MG63 (cell line): ENCODE results near the gene NFE2L1. TPM values are rescaled to one million over a fixed set of nuclear protein-coding genes. Genes with fewer than 3 reads are reported as not detected.
"Not testable (repeated sequence)": the region's sequence is repeated elsewhere in the genome, so short reads cannot be mapped to it uniquely, and the experiment has no call there.

Experiments used
- DNase-seq: peaks from one replicate; pipeline ENCODE4 v3.0.0-alpha.2; 2020
- H3K27me3 ChIP-seq: fragments of 250-450 bp; sonication (Bioruptor Pico); 2 replicates; pipeline ENCODE4 v1.5.1; 2020; ENCODE audit warnings: mild to moderate bottlenecking, moderate library complexity
- H3K36me3 ChIP-seq: fragments of 250-450 bp; sonication (Bioruptor Pico); 2 replicates; pipeline ENCODE4 v1.5.1; 2020; ENCODE audit warnings: mild to moderate bottlenecking, moderate library complexity
- H3K4me3 ChIP-seq: fragments of 250-450 bp; sonication (Bioruptor Pico); 2 replicates; pipeline ENCODE4 v1.5.1; 2020; ENCODE audit warnings: mild to moderate bottlenecking, moderate library complexity
- H3K9me3 ChIP-seq: fragments of 250-450 bp; sonication (Bioruptor Pico); 2 replicates; pipeline ENCODE4 v1.5.1; 2020; ENCODE audit warnings: mild to moderate bottlenecking, moderate library complexity
- total RNA-seq: library from RNA; depleted of rRNA; stranded (reverse); fragments of >200 nt; shearing (Covaris generic); gene quantifications from 2 replicates; pipeline ENCODE4 v1.2.3, GENCODE V29; 2014; ENCODE audit warnings: low replicate concordance; rRNA removed

The NFE2L1 gene
- 33.6 and 47.7 TPM in 2 replicates for total RNA-seq

GRCh38 chr17:48047741-48048383 is at the start of gene NFE2L1:
Gene NFE2L1, plus strand, starts transcription at chr17:48048359. Its CDS starts 2,760 bp downstream, at chr17:48051119.
- peak within 1 kb of the TSS; percentile 84 for H3K4me3 ChIP-seq
- no peaks in the 10 kb centered on the region for H3K9me3 ChIP-seq
- H3K27me3 ChIP-seq = no peaks in the 10 kb centered on the region
- DNase-seq = peak; percentile 100
- H3K36me3 ChIP-seq = peaks cover 33% of the 10 kb centered on the region

- Histone ChIP-seq H3K36me3 (no peaks in the 10 kb centered on the region), H3K9me3 (no peaks in the 10 kb centered on the region), H3K27me3 (no peaks in the 10 kb centered on the region), H3K4me3 (no peak overlapping the region)
- peak; percentile 21 for DNase-seq
Observed at GRCh38 chr17:47999582-47999981, 48.6 kb upstream of the NFE2L1 start.

- Histone ChIP-seq H3K9me3 (no peaks in the 10 kb centered on the region), H3K36me3 (no peaks in the 10 kb centered on the region), H3K27me3 (no peaks in the 10 kb centered on the region), H3K4me3 (no peak overlapping the region)
- DNase-seq = no peak
Observed at GRCh38 chr17:48001197-48001596, 47.0 kb upstream of the NFE2L1 start.

- not testable (repeated sequence) for DNase-seq, H3K4me3 ChIP-seq, H3K27me3 ChIP-seq, H3K36me3 ChIP-seq, H3K9me3 ChIP-seq
Observed at GRCh38 chr17:48001657-48002056, 46.5 kb upstream of the NFE2L1 start.

- H3K4me3 ChIP-seq = no peak overlapping the region
- DNase-seq = peak; percentile 31
Observed at GRCh38 chr17:48002266-48002915, 45.8 kb upstream of the NFE2L1 start.

GRCh38 chr17:48002916-48003416 is 45.2 kb upstream of the NFE2L1 start:
- H3K36me3 ChIP-seq = no peaks in the 10 kb centered on the region
- DNase-seq = peak; percentile 12
- H3K4me3 ChIP-seq = no peak overlapping the region
- no peaks in the 10 kb centered on the region for H3K9me3 ChIP-seq
- H3K27me3 ChIP-seq = no peaks in the 10 kb centered on the region

More at GRCh38 chr17:48002266-48002915, 45.8 kb upstream of the NFE2L1 start:
- Histone ChIP-seq H3K36me3 (no peaks in the 10 kb centered on the region), H3K9me3 (no peaks in the 10 kb centered on the region), H3K27me3 (no peaks in the 10 kb centered on the region)

GRCh38 chr17:48003417-48004151 is 44.6 kb upstream of the NFE2L1 start:
- Histone ChIP-seq H3K9me3 (no peaks in the 10 kb centered on the region), H3K4me3 (no peak overlapping the region), H3K36me3 (no peaks in the 10 kb centered on the region), H3K27me3 (0 out of 2 replicates have a peak, but pooled peaks cover under 1% of the 10 kb centered on the region)
- DNase-seq = no peak

- no peak for DNase-seq
- H3K27me3 ChIP-seq = 0 out of 2 replicates have a peak, but pooled peaks cover 2% of the 10 kb centered on the region
- H3K4me3 ChIP-seq = no peak overlapping the region
- H3K36me3 ChIP-seq = no peaks in the 10 kb centered on the region
- no peaks in the 10 kb centered on the region for H3K9me3 ChIP-seq
Observed at GRCh38 chr17:48004983-48005382, 43.2 kb upstream of the NFE2L1 start.

- DNase-seq = no peak
- H3K27me3 ChIP-seq = 0 out of 2 replicates have a peak, but pooled peaks cover 2% of the 10 kb centered on the region
Observed at GRCh38 chr17:48006936-48007709, 41.0 kb upstream of the NFE2L1 start.

GRCh38 chr17:48010193-48010592 is 38.0 kb upstream of the NFE2L1 start:
- Histone ChIP-seq H3K36me3 (no peaks in the 10 kb centered on the region), H3K9me3 (no peaks in the 10 kb centered on the region), H3K27me3 (0 out of 2 replicates have a peak, but pooled peaks cover 2% of the 10 kb centered on the region), H3K4me3 (no peak overlapping the region)
- no peak for DNase-seq

More at GRCh38 chr17:48006936-48007709, 41.0 kb upstream of the NFE2L1 start:
- H3K9me3 ChIP-seq = no peaks in the 10 kb centered on the region
- H3K36me3 ChIP-seq = no peaks in the 10 kb centered on the region
- H3K4me3 ChIP-seq = no peak overlapping the region

- no peaks in the 10 kb centered on the region for H3K36me3 ChIP-seq
- DNase-seq = peak; percentile 44
- H3K4me3 ChIP-seq = no peak overlapping the region
- 0 out of 2 replicates have a peak, but pooled peaks cover 2% of the 10 kb centered on the region for H3K27me3 ChIP-seq
- no peaks in the 10 kb centered on the region for H3K9me3 ChIP-seq
Observed at GRCh38 chr17:48011405-48012150, 36.6 kb upstream of the NFE2L1 start.

GRCh38 chr17:48012151-48012520 is 36.0 kb upstream of the NFE2L1 start:
- Histone ChIP-seq H3K27me3 (0 out of 2 replicates have a peak, but pooled peaks cover 2% of the 10 kb centered on the region), H3K9me3 (no peaks in the 10 kb centered on the region), H3K4me3 (no peak overlapping the region), H3K36me3 (no peaks in the 10 kb centered on the region)
- DNase-seq = no peak

- H3K36me3 ChIP-seq = no peaks in the 10 kb centered on the region
- H3K9me3 ChIP-seq = no peaks in the 10 kb centered on the region
- H3K27me3 ChIP-seq = 0 out of 2 replicates have a peak, but pooled peaks cover 2% of the 10 kb centered on the region
- no peak for DNase-seq
- no peak overlapping the region for H3K4me3 ChIP-seq
Observed at GRCh38 chr17:48012654-48013053, 35.5 kb upstream of the NFE2L1 start.

GRCh38 chr17:48013876-48014594 is 34.1 kb upstream of the NFE2L1 start:
- no peak overlapping the region for H3K4me3 ChIP-seq
- DNase-seq = no peak
- H3K36me3 ChIP-seq = no peaks in the 10 kb centered on the region
- H3K27me3 ChIP-seq = no peaks in the 10 kb centered on the region
- H3K9me3 ChIP-seq = no peaks in the 10 kb centered on the region

- H3K9me3 ChIP-seq = no peaks in the 10 kb centered on the region
Observed at GRCh38 chr17:48014595-48015111, 33.5 kb upstream of the NFE2L1 start.

More at GRCh38 chr17:48014595-48015111, 33.5 kb upstream of the NFE2L1 start:
- H3K36me3 ChIP-seq = no peaks in the 10 kb centered on the region
- no peak overlapping the region for H3K4me3 ChIP-seq
- H3K27me3 ChIP-seq = no peaks in the 10 kb centered on the region
- DNase-seq = no peak
